HCT116 (cell line): ENCODE data around the gene SERGEF. TPM values are rescaled to one million over a fixed set of nuclear protein-coding genes. Genes with fewer than 3 reads are reported as not detected.

Experiments used
- ATAC-seq: fragments of 200-7000 bp; cut with Tn5 transposase; 2 replicates; pipeline ENCODE4 v1.9.1; 2020; ENCODE audit warnings: mild to moderate bottlenecking, moderate library complexity
- BruUV-seq: library from RNA; stranded (reverse); fragments of 400-500 nt; replicated peaks from 2 replicates; lab custom pipeline; 2021; lab: Mats Ljungman, UMichigan
- CTCF ChIA-PET: fragments of 300-600 bp; sonication (Branson Sonifier 250); formaldehyde crosslinking; loops from one replicate; lab custom pipeline; 2021; ENCODE audit warnings: antibody characterized with exemption; lab: Charles Lee
- POLR2A ChIA-PET: fragments of 300-600, 350-600 bp; sonication (Branson Sonifier 250); formaldehyde crosslinking; loops from one replicate; lab custom pipeline; 2021; ENCODE audit warnings: antibody characterized with exemption; lab: Charles Lee
- RAD21 ChIA-PET, 2 experiments: fragments of 300-600 bp; sonication (Branson Sonifier 250); formaldehyde crosslinking; loops; one replicate each; lab custom pipeline; 2023; ENCODE audit warnings: low total read pairs in 2 of 2; ENCODE audit not compliant: uncharacterized antibody in 2 of 2, unreplicated experiment in 2 of 2, low non-redundant PET in 1 of 2; lab: Charles Lee
- DNase-seq: peaks from one replicate; pipeline ENCODE4 v3.0.0-alpha.2; 2010; ENCODE audit warnings: low read depth, low spot score
- H2AFZ ChIP-seq: fragments of 200-600 bp; shearing (Covaris generic), sonication (generic); 2 replicates; pipeline ENCODE4 v1.6.1; 2017; ENCODE audit warnings: low read depth, mixed run types, mixed read lengths, antibody characterized with exemption, low read length; ENCODE audit not compliant: poor library complexity, severe bottlenecking
- H3K27ac ChIP-seq: 2 replicates; pipeline ENCODE4 v1.5.1; 2012; ENCODE audit warnings: low read depth, low read length
- H3K27me3 ChIP-seq: fragments of 200-600 bp; sonication (generic); 2 replicates; pipeline ENCODE4 v1.6.1; 2016; ENCODE audit warnings: mixed run types, low read length, mixed read lengths; ENCODE audit not compliant: insufficient read depth
- H3K36me3 ChIP-seq, 2 experiments: fragments of 200-500 bp in 1 of 2; fragments of 200-600 bp in 1 of 2; sonication (Bioruptor generic) in 1 of 2; sonication (generic) in 1 of 2; 2 replicates each; pipeline versions ENCODE4 v1.5.1 to v1.6.1; 2014 to 2016; ENCODE audit warnings: low read length in 2 of 2, inconsistent platforms in 1 of 2, mixed read lengths in 1 of 2, mixed run types in 1 of 2; ENCODE audit not compliant: insufficient read depth in 2 of 2, control insufficient read depth in 1 of 2
- H3K4me1 ChIP-seq, 2 experiments: fragments of 200-600 bp in 1 of 2; sonication (generic) in 1 of 2; 2 replicates each; pipeline versions ENCODE4 v1.5.1 to v1.6.1; 2012 to 2017; ENCODE audit warnings: low read length in 2 of 2, inconsistent platforms in 1 of 2, mild to moderate bottlenecking in 1 of 2, mixed read lengths in 1 of 2, mixed run types in 1 of 2, moderate library complexity in 1 of 2; ENCODE audit not compliant: insufficient read depth in 2 of 2, control insufficient read depth in 1 of 2
- H3K4me2 ChIP-seq: fragments of 200-600 bp; sonication (generic); 2 replicates; pipeline ENCODE4 v1.6.1; 2017; ENCODE audit warnings: mixed run types, low read length, mixed read lengths
- H3K4me3 ChIP-seq, 2 experiments: fragments of 200-600 bp in 1 of 2; sonication (generic) in 1 of 2; replicated peaks in 1 of 2; 2 replicates each; pipeline ENCODE4 v1.5.1; 2011 to 2016; ENCODE audit warnings: low read length in 2 of 2, control low read depth in 1 of 2, low read depth in 1 of 2, mild to moderate bottlenecking in 1 of 2, mixed read lengths in 1 of 2, mixed run types in 1 of 2
- H3K79me2 ChIP-seq: fragments of 200-600 bp; sonication (generic); 2 replicates; pipeline ENCODE4 v1.6.1; 2017; ENCODE audit warnings: mild to moderate bottlenecking, mixed run types, low read length, moderate library complexity, mixed read lengths; ENCODE audit not compliant: insufficient read depth
- H3K9ac ChIP-seq: fragments of 200-600 bp; sonication (generic); 2 replicates; pipeline ENCODE4 v1.6.1; 2016; ENCODE audit warnings: low read length, mixed read lengths
- H3K9me2 ChIP-seq: fragments of 200-600 bp; sonication (generic), shearing (Covaris generic); 2 replicates; pipeline ENCODE4 v1.6.1; 2017; ENCODE audit warnings: mixed run types, mild to moderate bottlenecking, moderate library complexity; ENCODE audit not compliant: insufficient read depth
- H3K9me3 ChIP-seq, 2 experiments: fragments of 200-500 bp in 1 of 2; fragments of 200-600 bp in 1 of 2; sonication (Bioruptor generic) in 1 of 2; sonication (generic) in 1 of 2; 2 replicates each; pipeline ENCODE4 v1.6.1; 2014 to 2017; ENCODE audit warnings: low read length in 2 of 2, mixed read lengths in 2 of 2, inconsistent platforms in 1 of 2, low read depth in 1 of 2, mild to moderate bottlenecking in 1 of 2, mixed run types in 1 of 2, moderate library complexity in 1 of 2; ENCODE audit not compliant: control insufficient read depth in 1 of 2, insufficient read depth in 1 of 2
- H4K20me1 ChIP-seq: fragments of 200-600 bp; sonication (generic), shearing (Covaris generic); 2 replicates; pipeline ENCODE4 v1.6.1; 2017; ENCODE audit warnings: mixed run types, mild to moderate bottlenecking, moderate library complexity; ENCODE audit not compliant: insufficient read depth
- CBX3 ChIP-seq: IDR thresholded peaks from 2 replicates; pipeline ENCODE4 v1.6.1; 2012; ENCODE audit warnings: low read depth
- CEBPB ChIP-seq: IDR thresholded peaks from 2 replicates; pipeline ENCODE4 v1.6.1; 2012; ENCODE audit warnings: low read depth
- EGR1 ChIP-seq: IDR thresholded peaks from 2 replicates; pipeline ENCODE4 v1.6.1; 2012; ENCODE audit warnings: low read depth
- ELF1 ChIP-seq: IDR thresholded peaks from 2 replicates; pipeline ENCODE4 v1.6.1; 2012; ENCODE audit warnings: low read depth, borderline replicate concordance
- EZH2 ChIP-seq: fragments of 200-600 bp; sonication (generic); IDR thresholded peaks from 2 replicates; pipeline ENCODE4 v1.6.1; 2017; ENCODE audit warnings: antibody characterized with exemption, mixed run types
- EZH2phosphoT487 ChIP-seq: fragments of 200-600 bp; IDR thresholded peaks from 2 replicates; pipeline ENCODE4 v1.6.1; 2018; ENCODE audit warnings: antibody characterized with exemption, borderline replicate concordance
- FOSL1 ChIP-seq: IDR thresholded peaks from 2 replicates; pipeline ENCODE4 v1.6.1; 2012; ENCODE audit warnings: low read depth
- JUND ChIP-seq: IDR thresholded peaks from 2 replicates; pipeline ENCODE4 v1.6.1; 2012
- POLR2A ChIP-seq: IDR thresholded peaks from 2 replicates; pipeline ENCODE4 v1.7.0; 2011; ENCODE audit warnings: borderline replicate concordance; ENCODE audit not compliant: insufficient read depth, insufficient read length; ENCODE audit errors: extremely low read depth
- POLR2AphosphoS5 ChIP-seq: IDR thresholded peaks from 2 replicates; pipeline ENCODE4 v1.6.1; 2011; ENCODE audit warnings: mild to moderate bottlenecking, low read depth, low read length, moderate library complexity
- RAD21 ChIP-seq: IDR thresholded peaks from 2 replicates; pipeline ENCODE4 v1.6.1; 2012; ENCODE audit warnings: low read depth, mild to moderate bottlenecking
- SP1 ChIP-seq: IDR thresholded peaks from 2 replicates; pipeline ENCODE4 v1.6.1; 2012; ENCODE audit warnings: low read depth
- SRF ChIP-seq: IDR thresholded peaks from 2 replicates; pipeline ENCODE4 v1.6.1; 2012; ENCODE audit warnings: low read depth
- TCF7L2 ChIP-seq: IDR thresholded peaks from 2 replicates; pipeline ENCODE4 v1.7.0; 2011; ENCODE audit warnings: borderline replicate concordance, inconsistent platforms; ENCODE audit not compliant: insufficient read depth, insufficient read length; ENCODE audit errors: extremely low read depth
- ZNF274 ChIP-seq: fragments of 200-500 bp; sonication (Bioruptor generic); IDR thresholded peaks from 2 replicates; pipeline ENCODE4 v1.6.1; 2014; ENCODE audit warnings: mild to moderate bottlenecking, low read depth, low read length, inconsistent platforms
- intact Hi-C: fragments of 100-400 bp; cut with micrococcal nuclease; formaldehyde crosslinking; loops from 2 replicates; pipeline ENCODE4 v1.10.0; 2022
- total RNA-seq: library from RNA; stranded (reverse); gene quantifications from one replicate; pipeline ENCODE4 v1.2.1, GENCODE V29; 2021; ENCODE audit not compliant: unreplicated experiment
- TF ChIP-seq, protein P1 (sequence below): IDR thresholded peaks from 2 replicates; pipeline ENCODE4 v1.6.1; 2012; ENCODE audit warnings: low read depth
- TF ChIP-seq, protein P2 (sequence below): IDR thresholded peaks from 2 replicates; pipeline ENCODE4 v1.6.1; 2011; ENCODE audit warnings: mild to moderate bottlenecking, low read length, moderate library complexity; ENCODE audit not compliant: insufficient replicate concordance; ENCODE audit errors: extremely low read depth
- TF ChIP-seq, protein P3 (sequence below), 3 experiments: fragments of 200-600 bp in 1 of 3; sonication (generic) in 1 of 3; IDR thresholded peaks in 2 of 3; conservative IDR thresholded peaks in 1 of 3; 2 replicates each; pipeline ENCODE4 v1.5.1; 2012 to 2017; ENCODE audit warnings: low read depth in 2 of 3, low read length in 2 of 3, antibody characterized with exemption in 1 of 3, borderline replicate concordance in 1 of 3, control low read depth in 1 of 3, mild to moderate bottlenecking in 1 of 3, mixed read lengths in 1 of 3, mixed run types in 1 of 3, moderate library complexity in 1 of 3; ENCODE audit not compliant: insufficient read depth in 1 of 3
- TF ChIP-seq, protein P4 (sequence below): IDR thresholded peaks from 2 replicates; pipeline ENCODE4 v1.6.1; 2012
- TF ChIP-seq, protein P5 (sequence below): IDR thresholded peaks from 2 replicates; pipeline ENCODE4 v1.6.1; 2012

SERGEF gene
- total RNA-seq, 1 experiment from 2014 or later: 32.8 TPM

DNA sequence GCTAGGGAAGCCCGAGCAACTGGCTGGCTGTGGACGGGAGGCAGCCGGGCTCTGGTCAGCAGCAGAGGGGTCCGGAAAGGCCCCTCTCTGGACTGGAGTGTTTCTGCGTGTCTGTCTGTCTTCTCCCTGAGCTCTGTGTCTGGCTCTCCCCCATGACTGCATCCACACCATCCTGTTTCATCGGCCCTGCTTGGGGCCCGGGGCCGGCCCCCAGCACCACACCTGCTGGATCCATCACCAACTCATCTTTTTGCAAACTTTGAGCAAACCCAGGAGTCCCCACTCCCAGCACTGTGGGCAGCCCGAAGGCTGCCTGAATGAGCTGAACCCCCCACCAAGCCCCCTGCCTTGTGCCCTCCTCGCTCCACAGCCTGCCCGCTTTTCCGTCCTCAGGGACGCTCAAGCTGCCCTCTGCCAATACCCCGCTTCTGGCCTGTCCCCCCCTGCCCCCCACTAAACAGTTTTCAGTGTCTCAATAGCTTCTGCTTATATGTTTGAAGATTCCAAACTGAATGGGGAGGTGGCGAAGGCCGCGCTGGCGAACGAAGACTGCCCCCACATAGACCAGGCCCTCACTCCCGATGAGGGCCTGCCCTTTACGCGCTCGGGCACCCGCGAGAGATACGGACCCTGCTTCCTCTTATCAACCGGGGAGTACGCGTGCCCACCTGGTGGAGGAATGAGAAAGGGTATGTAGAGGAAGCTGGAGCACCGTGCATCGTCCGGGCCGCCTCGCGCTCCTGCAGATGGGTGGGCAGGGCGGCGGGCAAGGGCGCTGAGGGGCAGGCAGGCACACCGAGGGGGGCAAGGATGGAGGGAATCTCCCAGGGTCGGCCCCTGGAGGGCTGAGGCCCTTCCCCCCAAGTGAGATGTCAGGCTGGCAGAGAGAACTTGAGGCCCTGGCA is 233.6 kb downstream of the SERGEF start:
- Histone ChIP-seq H3K9me3 (no peaks in the 10 kb centered on the region), H3K27me3 (no peaks in the 10 kb centered on the region), H2AFZ (no peak overlapping the region), H3K9ac (no peak overlapping the region), H3K36me3 (no peaks in the 10 kb centered on the region), H4K20me1 (no peaks in the 10 kb centered on the region), H3K4me1 (no peaks in the 10 kb centered on the region)
- CTCF ChIA-PET: no interaction called here
- ATAC-seq (no peak), DNase-seq (no peak)
- intact Hi-C loops: no loop called here
- TF ChIP-seq, protein P1, sequence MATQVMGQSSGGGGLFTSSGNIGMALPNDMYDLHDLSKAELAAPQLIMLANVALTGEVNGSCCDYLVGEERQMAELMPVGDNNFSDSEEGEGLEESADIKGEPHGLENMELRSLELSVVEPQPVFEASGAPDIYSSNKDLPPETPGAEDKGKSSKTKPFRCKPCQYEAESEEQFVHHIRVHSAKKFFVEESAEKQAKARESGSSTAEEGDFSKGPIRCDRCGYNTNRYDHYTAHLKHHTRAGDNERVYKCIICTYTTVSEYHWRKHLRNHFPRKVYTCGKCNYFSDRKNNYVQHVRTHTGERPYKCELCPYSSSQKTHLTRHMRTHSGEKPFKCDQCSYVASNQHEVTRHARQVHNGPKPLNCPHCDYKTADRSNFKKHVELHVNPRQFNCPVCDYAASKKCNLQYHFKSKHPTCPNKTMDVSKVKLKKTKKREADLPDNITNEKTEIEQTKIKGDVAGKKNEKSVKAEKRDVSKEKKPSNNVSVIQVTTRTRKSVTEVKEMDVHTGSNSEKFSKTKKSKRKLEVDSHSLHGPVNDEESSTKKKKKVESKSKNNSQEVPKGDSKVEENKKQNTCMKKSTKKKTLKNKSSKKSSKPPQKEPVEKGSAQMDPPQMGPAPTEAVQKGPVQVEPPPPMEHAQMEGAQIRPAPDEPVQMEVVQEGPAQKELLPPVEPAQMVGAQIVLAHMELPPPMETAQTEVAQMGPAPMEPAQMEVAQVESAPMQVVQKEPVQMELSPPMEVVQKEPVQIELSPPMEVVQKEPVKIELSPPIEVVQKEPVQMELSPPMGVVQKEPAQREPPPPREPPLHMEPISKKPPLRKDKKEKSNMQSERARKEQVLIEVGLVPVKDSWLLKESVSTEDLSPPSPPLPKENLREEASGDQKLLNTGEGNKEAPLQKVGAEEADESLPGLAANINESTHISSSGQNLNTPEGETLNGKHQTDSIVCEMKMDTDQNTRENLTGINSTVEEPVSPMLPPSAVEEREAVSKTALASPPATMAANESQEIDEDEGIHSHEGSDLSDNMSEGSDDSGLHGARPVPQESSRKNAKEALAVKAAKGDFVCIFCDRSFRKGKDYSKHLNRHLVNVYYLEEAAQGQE: no peak
- TF ChIP-seq JUND: no peak
- no peak for TF ChIP-seq EZH2phosphoT487
- TF ChIP-seq ELF1: no peak
- TF ChIP-seq, protein P2, sequence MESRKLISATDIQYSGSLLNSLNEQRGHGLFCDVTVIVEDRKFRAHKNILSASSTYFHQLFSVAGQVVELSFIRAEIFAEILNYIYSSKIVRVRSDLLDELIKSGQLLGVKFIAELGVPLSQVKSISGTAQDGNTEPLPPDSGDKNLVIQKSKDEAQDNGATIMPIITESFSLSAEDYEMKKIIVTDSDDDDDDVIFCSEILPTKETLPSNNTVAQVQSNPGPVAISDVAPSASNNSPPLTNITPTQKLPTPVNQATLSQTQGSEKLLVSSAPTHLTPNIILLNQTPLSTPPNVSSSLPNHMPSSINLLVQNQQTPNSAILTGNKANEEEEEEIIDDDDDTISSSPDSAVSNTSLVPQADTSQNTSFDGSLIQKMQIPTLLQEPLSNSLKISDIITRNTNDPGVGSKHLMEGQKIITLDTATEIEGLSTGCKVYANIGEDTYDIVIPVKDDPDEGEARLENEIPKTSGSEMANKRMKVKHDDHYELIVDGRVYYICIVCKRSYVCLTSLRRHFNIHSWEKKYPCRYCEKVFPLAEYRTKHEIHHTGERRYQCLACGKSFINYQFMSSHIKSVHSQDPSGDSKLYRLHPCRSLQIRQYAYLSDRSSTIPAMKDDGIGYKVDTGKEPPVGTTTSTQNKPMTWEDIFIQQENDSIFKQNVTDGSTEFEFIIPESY: no peak
- TF ChIP-seq POLR2AphosphoS5: no peak
- TF ChIP-seq POLR2A: no peak
- no peak for TF ChIP-seq CBX3
- TF ChIP-seq, protein P3, sequence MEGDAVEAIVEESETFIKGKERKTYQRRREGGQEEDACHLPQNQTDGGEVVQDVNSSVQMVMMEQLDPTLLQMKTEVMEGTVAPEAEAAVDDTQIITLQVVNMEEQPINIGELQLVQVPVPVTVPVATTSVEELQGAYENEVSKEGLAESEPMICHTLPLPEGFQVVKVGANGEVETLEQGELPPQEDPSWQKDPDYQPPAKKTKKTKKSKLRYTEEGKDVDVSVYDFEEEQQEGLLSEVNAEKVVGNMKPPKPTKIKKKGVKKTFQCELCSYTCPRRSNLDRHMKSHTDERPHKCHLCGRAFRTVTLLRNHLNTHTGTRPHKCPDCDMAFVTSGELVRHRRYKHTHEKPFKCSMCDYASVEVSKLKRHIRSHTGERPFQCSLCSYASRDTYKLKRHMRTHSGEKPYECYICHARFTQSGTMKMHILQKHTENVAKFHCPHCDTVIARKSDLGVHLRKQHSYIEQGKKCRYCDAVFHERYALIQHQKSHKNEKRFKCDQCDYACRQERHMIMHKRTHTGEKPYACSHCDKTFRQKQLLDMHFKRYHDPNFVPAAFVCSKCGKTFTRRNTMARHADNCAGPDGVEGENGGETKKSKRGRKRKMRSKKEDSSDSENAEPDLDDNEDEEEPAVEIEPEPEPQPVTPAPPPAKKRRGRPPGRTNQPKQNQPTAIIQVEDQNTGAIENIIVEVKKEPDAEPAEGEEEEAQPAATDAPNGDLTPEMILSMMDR (IDR thresholded peaks at IDR 0.05 in 2 of 3, conservative IDR thresholded peaks at IDR 0.05 in 1 of 3; ENCODE audit: borderline replicate concordance in 1 of 3, insufficient read depth in 1 of 3, low read depth in 2 of 3, low read length in 2 of 3): no peak
- TF ChIP-seq, protein P4, sequence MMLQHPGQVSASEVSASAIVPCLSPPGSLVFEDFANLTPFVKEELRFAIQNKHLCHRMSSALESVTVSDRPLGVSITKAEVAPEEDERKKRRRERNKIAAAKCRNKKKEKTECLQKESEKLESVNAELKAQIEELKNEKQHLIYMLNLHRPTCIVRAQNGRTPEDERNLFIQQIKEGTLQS: no peak
- no peak for TF ChIP-seq SRF
- TF ChIP-seq TCF7L2: no peak
- TF ChIP-seq EZH2: no peak
- TF ChIP-seq SP1: no peak
- TF ChIP-seq FOSL1: no peak
- no peak for TF ChIP-seq RAD21
- TF ChIP-seq, protein P5, sequence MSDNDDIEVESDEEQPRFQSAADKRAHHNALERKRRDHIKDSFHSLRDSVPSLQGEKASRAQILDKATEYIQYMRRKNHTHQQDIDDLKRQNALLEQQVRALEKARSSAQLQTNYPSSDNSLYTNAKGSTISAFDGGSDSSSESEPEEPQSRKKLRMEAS: no peak
- TF ChIP-seq EGR1: no peak
- TF ChIP-seq CEBPB: no peak
- no peak for TF ChIP-seq ZNF274
- TF ChIP-seq, all 23 proteins: peak for 0
- ChIA-PET POLR2A (no interaction called here), RAD21 (no interaction called here)
- Histone ChIP-seq H3K27ac (no peak overlapping the region), H3K4me3 (no peak overlapping the region), H3K9me2 (no peaks in the 10 kb centered on the region), H3K79me2 (no peaks in the 10 kb centered on the region), H3K4me2 (no peak overlapping the region)
- BruUV-seq: no TSS peak
